NCI-H2196 treated with DMSO at 0.1 percent for 48 hours (cell line): ENCODE results near the gene GRK6.

Source experiments
- DNase-seq: peaks from one replicate; lab custom pipeline; 2025; ENCODE audit not compliant: unreplicated experiment; lab: John Stamatoyannopoulos, UW

GRK6 gene

GRCh38 chr5:177439518-177440053 is 13.1 kb downstream of the GRK6 start:
- DNase-seq, result no peak

GRCh38 chr5:177440211-177440989 is 13.9 kb downstream of the GRK6 start:
- DNase-seq, result no peak

- DNase-seq, result no peak
These were observed 14.7 kb downstream of the GRK6 start for GRCh38 chr5:177440990-177441780.

- no peak for DNase-seq
These were observed 15.8 kb downstream of the GRK6 start for GRCh38 chr5:177442066-177442826.

GRCh38 chr5:177443144-177443983 is 16.9 kb downstream of the GRK6 start:
- no peak for DNase-seq

GRCh38 chr5:177444106-177445051 is 17.9 kb downstream of the GRK6 start:
- no peak for DNase-seq

GRCh38 chr5:177445052-177445916 is 18.8 kb downstream of the GRK6 start:
- DNase-seq, result no peak

GRCh38 chr5:177445917-177446199 is 19.4 kb downstream of the GRK6 start:
- DNase-seq, result no peak

- peak; percentile 58 for DNase-seq
These were observed 20.0 kb downstream of the GRK6 start, which contains the start of gene PRR7 for GRCh38 chr5:177446200-177447065. PRR7 (plus strand) TSS chr5:177446814; CDS start chr5:177455068, 8,254 bp downstream.

GRCh38 chr5:177447066-177447610 is 20.7 kb downstream of the GRK6 start:
- peak; percentile 69 for DNase-seq

- DNase-seq, result peak; percentile 79
These were observed 21.3 kb downstream of the GRK6 start for GRCh38 chr5:177447611-177448243.

GRCh38 chr5:177448244-177448950 is 21.9 kb downstream of the GRK6 start:
- no peak for DNase-seq

GRCh38 chr5:177449140-177450061 is 22.9 kb downstream of the GRK6 start:
- no peak for DNase-seq

- DNase-seq, result no peak
These were observed 24.4 kb downstream of the GRK6 start for GRCh38 chr5:177450667-177451424.
